SK-N-SH (cell line): Measurements from ENCODE around the gene HOXD13. TPM values are rescaled to one million over a fixed set of nuclear protein-coding genes. Genes with fewer than 3 reads are reported as not detected.

Source experiments
- CTCF ChIA-PET: fragments of 300-600, 350-600 bp; formaldehyde crosslinking; extraction: SDS; loops from one replicate; lab custom pipeline; 2021; lab: Yijun Ruan, JAX
- POLR2A ChIA-PET: fragments of 350-600 bp; sonication (Branson Sonifier 250); formaldehyde crosslinking; extraction: SDS; loops from one replicate; lab custom pipeline; 2020; ENCODE audit warnings: antibody characterized with exemption, inconsistent platforms; lab: Yijun Ruan, JAX
- DNase-seq: peaks from one replicate; pipeline ENCODE4 v3.0.0; 2012
- H2AFZ ChIP-seq: fragments of 200-600 bp; sonication (generic); 2 replicates; pipeline ENCODE4 v1.8.1; 2016; ENCODE audit warnings: antibody characterized with exemption, mild to moderate bottlenecking, low read depth
- H3F3A ChIP-seq: fragments of 200-600 bp; sonication (generic); replicated peaks from 2 replicates; pipeline ENCODE3; 2016; ENCODE audit warnings: antibody characterized with exemption, mild to moderate bottlenecking; ENCODE audit not compliant: insufficient read depth
- H3K27ac ChIP-seq, 2 experiments: fragments of 200-500 bp in 1 of 2; fragments of 200-600 bp in 1 of 2; sonication (Bioruptor generic) in 1 of 2; sonication (generic), shearing (Covaris generic) in 1 of 2; 2 replicates each; pipeline versions ENCODE4 v1.5.1 to v1.6.1; 2014 to 2016; ENCODE audit warnings: low read depth in 2 of 2, inconsistent platforms in 1 of 2, low read length in 1 of 2, mild to moderate bottlenecking in 1 of 2, mixed read lengths in 1 of 2
- H3K27me3 ChIP-seq: fragments of 200-600 bp; sonication (generic), shearing (Covaris generic); 2 replicates; pipeline ENCODE4 v1.6.1; 2016; ENCODE audit warnings: mixed run types; ENCODE audit not compliant: insufficient read depth
- H3K36me3 ChIP-seq, 2 experiments: fragments of 200-500 bp in 1 of 2; fragments of 200-600 bp in 1 of 2; sonication (Bioruptor generic) in 1 of 2; sonication (generic) in 1 of 2; replicated peaks in 1 of 2; 2 replicates each; pipeline versions ENCODE3 to v1.5.1; 2014 to 2016; ENCODE audit warnings: low read length in 1 of 2, mild to moderate bottlenecking in 1 of 2; ENCODE audit not compliant: insufficient read depth in 2 of 2, control insufficient read depth in 1 of 2
- H3K4me1 ChIP-seq, 2 experiments: fragments of 200-500 bp in 1 of 2; fragments of 200-600 bp in 1 of 2; sonication (Bioruptor generic) in 1 of 2; sonication (generic), shearing (Covaris generic) in 1 of 2; 2 replicates each; pipeline versions ENCODE4 v1.5.1 to v1.6.1; 2014 to 2016; ENCODE audit warnings: low read depth in 1 of 2, low read length in 1 of 2, mixed run types in 1 of 2; ENCODE audit not compliant: insufficient read depth in 2 of 2, control insufficient read depth in 1 of 2
- H3K4me2 ChIP-seq: fragments of 200-600 bp; sonication (generic), shearing (Covaris generic); 2 replicates; pipeline ENCODE4 v1.6.1; 2017; ENCODE audit warnings: mixed run types
- H3K4me3 ChIP-seq, 2 experiments: fragments of 200-500 bp in 1 of 2; fragments of 200-600 bp in 1 of 2; sonication (Bioruptor generic) in 1 of 2; sonication (generic), shearing (Covaris generic) in 1 of 2; 2 replicates each; pipeline versions ENCODE4 v1.5.1 to v1.8.1; 2014 to 2016; ENCODE audit warnings: low read depth in 2 of 2, inconsistent platforms in 1 of 2, low read length in 1 of 2, mild to moderate bottlenecking in 1 of 2, mixed read lengths in 1 of 2, moderate library complexity in 1 of 2
- H3K79me2 ChIP-seq: fragments of 200-600 bp; sonication (generic); 2 replicates; pipeline ENCODE4 v1.8.1; 2017; ENCODE audit warnings: mild to moderate bottlenecking; ENCODE audit not compliant: insufficient read depth
- H3K9ac ChIP-seq: fragments of 200-600 bp; sonication (generic); 2 replicates; pipeline ENCODE4 v1.6.1; 2017; ENCODE audit warnings: mixed run types
- H3K9me2 ChIP-seq: fragments of 200-600 bp; sonication (generic); 2 replicates; pipeline ENCODE4 v1.6.1; 2017; ENCODE audit warnings: mixed run types
- H3K9me3 ChIP-seq: fragments of 200-600 bp; sonication (generic); 2 replicates; pipeline ENCODE4 v1.6.1; 2017; ENCODE audit warnings: mixed run types, mild to moderate bottlenecking, moderate library complexity
- H4K20me1 ChIP-seq: fragments of 200-600 bp; sonication (generic); 2 replicates; pipeline ENCODE4 v1.6.1; 2017; ENCODE audit warnings: mild to moderate bottlenecking, mixed run types; ENCODE audit not compliant: insufficient read depth
- FOSL2 ChIP-seq: IDR thresholded peaks from 2 replicates; pipeline ENCODE4 v1.4.0; 2012; ENCODE audit warnings: low read depth, mild to moderate bottlenecking, moderate library complexity, borderline replicate concordance
- FOXJ3 ChIP-seq: sonication (generic); formaldehyde crosslinking; IDR thresholded peaks from 2 replicates; pipeline ENCODE4 v1.5.1; 2020; ENCODE audit warnings: mild to moderate bottlenecking, missing genetic modification reagents
- GATA2 ChIP-seq: sonication (generic); formaldehyde crosslinking; IDR thresholded peaks from 2 replicates; pipeline ENCODE4 v1.5.0; 2020; ENCODE audit warnings: mild to moderate bottlenecking, missing genetic modification reagents
- JUND ChIP-seq: IDR thresholded peaks from 2 replicates; pipeline ENCODE4 v1.4.0; 2012
- MEF2A ChIP-seq: IDR thresholded peaks from 2 replicates; pipeline ENCODE4 v1.4.0; 2012; ENCODE audit warnings: low read depth, borderline replicate concordance
- RAD21 ChIP-seq: IDR thresholded peaks from 2 replicates; pipeline ENCODE4 v1.6.1; 2012; ENCODE audit warnings: mild to moderate bottlenecking, low read length
- RXRA ChIP-seq: IDR thresholded peaks from 2 replicates; pipeline ENCODE4 v1.4.0; 2012; ENCODE audit warnings: low read depth, mild to moderate bottlenecking, borderline replicate concordance
- SIN3A ChIP-seq: IDR thresholded peaks from 2 replicates; pipeline ENCODE4 v1.6.1; 2012; ENCODE audit warnings: low read depth, mild to moderate bottlenecking, low read length, moderate library complexity, borderline replicate concordance
- SMC3 ChIP-seq: IDR thresholded peaks from 2 replicates; pipeline ENCODE4 v1.6.1; 2012; ENCODE audit warnings: low read depth, low read length, improper control_type of control experiment
- TAF1 ChIP-seq: IDR thresholded peaks from 2 replicates; pipeline ENCODE4 v1.6.1; 2012; ENCODE audit warnings: low read depth, mild to moderate bottlenecking, low read length, moderate library complexity, borderline replicate concordance
- YY1 ChIP-seq: IDR thresholded peaks from 2 replicates; pipeline ENCODE4 v1.4.0; 2012; ENCODE audit warnings: low read depth, mild to moderate bottlenecking
- WGBS: methylation state at CpG from one replicate; pipeline ENCODE4 v1.1.6; 2017; ENCODE audit warnings: low lambda C conversion rate; 5-methylcytosine and 5-hydroxymethylcytosine counted together
- polyA plus RNA-seq, 3 experiments: library from polyadenylated mRNA; depleted of rRNA; stranded (reverse); fragments of >200 nt; gene quantifications; 2 replicates each; pipeline ENCODE4 v1.2.3, GENCODE V29; 2012
- TF ChIP-seq, protein P1 (sequence below): fragments of 150-350 bp; IDR thresholded peaks from 2 replicates; pipeline ENCODE4 v1.6.1; 2016; ENCODE audit warnings: mild to moderate bottlenecking, low read depth, low read length
- TF ChIP-seq, protein P2 (sequence below): fragments of 200-600 bp; sonication (generic); IDR thresholded peaks from 2 replicates; pipeline ENCODE4 v1.6.1; 2017; ENCODE audit warnings: antibody characterized with exemption, mild to moderate bottlenecking, moderate library complexity
- TF ChIP-seq, protein P3 (sequence below): IDR thresholded peaks from 2 replicates; pipeline ENCODE4 v1.4.0; 2012; ENCODE audit warnings: low read depth, borderline replicate concordance
- TF ChIP-seq, protein P4 (sequence below): IDR thresholded peaks from 2 replicates; pipeline ENCODE4; 2012
- TF ChIP-seq, protein P5 (sequence below): fragments of 150-350 bp; IDR thresholded peaks from 2 replicates; pipeline ENCODE4 v1.6.1; 2017; ENCODE audit warnings: antibody characterized with exemption, low read length, low read depth, borderline replicate concordance

The HOXD13 gene
- polyA plus RNA-seq, 1 of the 3 experiments (the other 2 are of a cell fraction), result not detected

DNA sequence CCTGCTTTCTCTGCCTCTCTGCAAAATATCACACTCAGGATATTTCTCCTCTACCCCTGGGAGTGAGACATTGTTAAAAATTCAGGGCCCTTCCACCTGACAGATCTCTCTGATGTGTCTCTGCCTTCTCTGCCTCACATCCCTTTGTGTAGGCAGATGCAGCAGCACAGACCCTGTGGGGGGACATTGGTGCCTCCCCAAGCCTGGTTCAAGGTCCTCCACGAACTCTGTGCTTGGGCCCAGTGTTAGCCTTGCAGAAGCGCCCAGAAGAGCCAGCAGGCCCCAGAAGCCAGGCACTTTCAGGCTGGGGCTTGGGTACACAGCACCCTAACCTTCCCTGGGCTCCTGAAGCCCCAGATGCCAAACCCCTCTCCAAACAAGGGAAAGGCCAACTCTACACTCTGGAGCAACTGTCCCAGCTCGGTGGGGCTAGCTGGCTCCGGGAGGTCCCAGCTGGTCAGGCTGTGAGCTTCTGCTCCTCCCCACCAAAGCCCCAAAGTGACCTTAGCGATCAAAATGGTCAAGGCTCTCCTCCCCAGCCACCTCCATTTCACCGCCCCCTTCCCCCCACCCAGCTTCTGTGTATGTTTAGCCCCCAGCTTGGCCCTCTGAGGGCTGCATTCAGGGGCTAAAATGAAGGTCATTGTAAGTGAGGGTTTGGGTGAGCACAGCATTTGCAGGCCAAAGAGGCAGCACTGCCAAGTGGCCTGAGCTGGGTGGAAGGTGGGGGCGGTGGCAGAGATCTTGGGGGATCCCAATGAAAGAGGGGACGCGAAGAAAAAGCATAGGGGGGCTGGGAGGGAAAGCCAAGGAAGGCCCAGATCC lies 32.6 kb downstream of the HOXD13 start:
- Histone ChIP-seq H3K9me2 (no peaks in the 10 kb centered on the region), H3K4me1 (peaks cover 4 to 21% of the 10 kb centered on the region in 2 experiments; a peak in 3 of 4 replicates), H2AFZ (no peak overlapping the region), H3K9ac (no peak overlapping the region), H3K27me3 (no peaks in the 10 kb centered on the region; the same call in 1 of the 2 replicates), H3K4me2 (no peak overlapping the region), H3K36me3 (no peaks in the 10 kb centered on the region), H3K27ac (no peak overlapping the region), H4K20me1 (no peaks in the 10 kb centered on the region), H3F3A (peaks cover 3% of the 10 kb centered on the region), H3K4me3 (no peak overlapping the region), H3K79me2 (no peaks in the 10 kb centered on the region), H3K9me3 (no peaks in the 10 kb centered on the region)
- 94% methylated on average over 7 of the region's 9 CpGs for WGBS
- no peak for DNase-seq
- POLR2A ChIA-PET, result interaction anchor here (0.6 to 4.1 kb wide), 2 partner anchors 513 to 831 kb away, joined by 3 to 19 read pairs; no protein-coding TSS in a partner anchor
- TF ChIP-seq SMC3 (no peak), FOSL2 (no peak), RXRA (no peak), JUND (no peak), RAD21 (no peak), FOXJ3 (CRISPR knock-in tag) (no peak), SIN3A (no peak), MEF2A (no peak), GATA2 (no peak), TAF1 (no peak), YY1 (no peak)
- TF ChIP-seq, protein P1, sequence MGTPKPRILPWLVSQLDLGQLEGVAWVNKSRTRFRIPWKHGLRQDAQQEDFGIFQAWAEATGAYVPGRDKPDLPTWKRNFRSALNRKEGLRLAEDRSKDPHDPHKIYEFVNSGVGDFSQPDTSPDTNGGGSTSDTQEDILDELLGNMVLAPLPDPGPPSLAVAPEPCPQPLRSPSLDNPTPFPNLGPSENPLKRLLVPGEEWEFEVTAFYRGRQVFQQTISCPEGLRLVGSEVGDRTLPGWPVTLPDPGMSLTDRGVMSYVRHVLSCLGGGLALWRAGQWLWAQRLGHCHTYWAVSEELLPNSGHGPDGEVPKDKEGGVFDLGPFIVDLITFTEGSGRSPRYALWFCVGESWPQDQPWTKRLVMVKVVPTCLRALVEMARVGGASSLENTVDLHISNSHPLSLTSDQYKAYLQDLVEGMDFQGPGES, result no peak
- TF ChIP-seq, protein P2, sequence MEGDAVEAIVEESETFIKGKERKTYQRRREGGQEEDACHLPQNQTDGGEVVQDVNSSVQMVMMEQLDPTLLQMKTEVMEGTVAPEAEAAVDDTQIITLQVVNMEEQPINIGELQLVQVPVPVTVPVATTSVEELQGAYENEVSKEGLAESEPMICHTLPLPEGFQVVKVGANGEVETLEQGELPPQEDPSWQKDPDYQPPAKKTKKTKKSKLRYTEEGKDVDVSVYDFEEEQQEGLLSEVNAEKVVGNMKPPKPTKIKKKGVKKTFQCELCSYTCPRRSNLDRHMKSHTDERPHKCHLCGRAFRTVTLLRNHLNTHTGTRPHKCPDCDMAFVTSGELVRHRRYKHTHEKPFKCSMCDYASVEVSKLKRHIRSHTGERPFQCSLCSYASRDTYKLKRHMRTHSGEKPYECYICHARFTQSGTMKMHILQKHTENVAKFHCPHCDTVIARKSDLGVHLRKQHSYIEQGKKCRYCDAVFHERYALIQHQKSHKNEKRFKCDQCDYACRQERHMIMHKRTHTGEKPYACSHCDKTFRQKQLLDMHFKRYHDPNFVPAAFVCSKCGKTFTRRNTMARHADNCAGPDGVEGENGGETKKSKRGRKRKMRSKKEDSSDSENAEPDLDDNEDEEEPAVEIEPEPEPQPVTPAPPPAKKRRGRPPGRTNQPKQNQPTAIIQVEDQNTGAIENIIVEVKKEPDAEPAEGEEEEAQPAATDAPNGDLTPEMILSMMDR, result no peak
- TF ChIP-seq, protein P3, sequence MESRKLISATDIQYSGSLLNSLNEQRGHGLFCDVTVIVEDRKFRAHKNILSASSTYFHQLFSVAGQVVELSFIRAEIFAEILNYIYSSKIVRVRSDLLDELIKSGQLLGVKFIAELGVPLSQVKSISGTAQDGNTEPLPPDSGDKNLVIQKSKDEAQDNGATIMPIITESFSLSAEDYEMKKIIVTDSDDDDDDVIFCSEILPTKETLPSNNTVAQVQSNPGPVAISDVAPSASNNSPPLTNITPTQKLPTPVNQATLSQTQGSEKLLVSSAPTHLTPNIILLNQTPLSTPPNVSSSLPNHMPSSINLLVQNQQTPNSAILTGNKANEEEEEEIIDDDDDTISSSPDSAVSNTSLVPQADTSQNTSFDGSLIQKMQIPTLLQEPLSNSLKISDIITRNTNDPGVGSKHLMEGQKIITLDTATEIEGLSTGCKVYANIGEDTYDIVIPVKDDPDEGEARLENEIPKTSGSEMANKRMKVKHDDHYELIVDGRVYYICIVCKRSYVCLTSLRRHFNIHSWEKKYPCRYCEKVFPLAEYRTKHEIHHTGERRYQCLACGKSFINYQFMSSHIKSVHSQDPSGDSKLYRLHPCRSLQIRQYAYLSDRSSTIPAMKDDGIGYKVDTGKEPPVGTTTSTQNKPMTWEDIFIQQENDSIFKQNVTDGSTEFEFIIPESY, result no peak
- TF ChIP-seq, protein P4, sequence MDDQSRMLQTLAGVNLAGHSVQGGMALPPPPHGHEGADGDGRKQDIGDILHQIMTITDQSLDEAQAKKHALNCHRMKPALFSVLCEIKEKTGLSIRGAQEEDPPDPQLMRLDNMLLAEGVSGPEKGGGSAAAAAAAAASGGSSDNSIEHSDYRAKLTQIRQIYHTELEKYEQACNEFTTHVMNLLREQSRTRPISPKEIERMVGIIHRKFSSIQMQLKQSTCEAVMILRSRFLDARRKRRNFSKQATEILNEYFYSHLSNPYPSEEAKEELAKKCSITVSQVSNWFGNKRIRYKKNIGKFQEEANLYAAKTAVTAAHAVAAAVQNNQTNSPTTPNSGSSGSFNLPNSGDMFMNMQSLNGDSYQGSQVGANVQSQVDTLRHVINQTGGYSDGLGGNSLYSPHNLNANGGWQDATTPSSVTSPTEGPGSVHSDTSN, result no peak
- TF ChIP-seq, protein P5, sequence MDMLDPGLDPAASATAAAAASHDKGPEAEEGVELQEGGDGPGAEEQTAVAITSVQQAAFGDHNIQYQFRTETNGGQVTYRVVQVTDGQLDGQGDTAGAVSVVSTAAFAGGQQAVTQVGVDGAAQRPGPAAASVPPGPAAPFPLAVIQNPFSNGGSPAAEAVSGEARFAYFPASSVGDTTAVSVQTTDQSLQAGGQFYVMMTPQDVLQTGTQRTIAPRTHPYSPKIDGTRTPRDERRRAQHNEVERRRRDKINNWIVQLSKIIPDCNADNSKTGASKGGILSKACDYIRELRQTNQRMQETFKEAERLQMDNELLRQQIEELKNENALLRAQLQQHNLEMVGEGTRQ, result no peak
- CTCF ChIA-PET, result interaction anchor here (2.0 to 26.1 kb wide), 9 partner anchors 11 to 1036 kb away, joined by 5 to 1047 read pairs (median 83); partner anchors contain the start of gene HOXD10
